Activated T-cell treated with anti-CD3 and anti-CD28 coated beads, Interleukin-2, amount 50 U/mL, for 48 hours (primary cell): Measurements from ENCODE around the gene TERT.
A peak's percentile ranks its signal among the peaks of the same experiment; 100 is the strongest.

Source experiments
- DNase-seq, 2 experiments: peaks; one replicate each; pipeline ENCODE4 v3.0.0-alpha.2; 2020

Gene TERT

GRCh38 chr5:1317921-1318565, 23.2 kb upstream of the TERT start:
- DNase-seq = no peak

- no peak for DNase-seq
Measured at GRCh38 chr5:1316588-1317340, 21.9 kb upstream of the TERT start.

GRCh38 chr5:1315709-1316587, 21.1 kb upstream of the TERT start:
- peak; percentile 68 to 70 for DNase-seq

GRCh38 chr5:1315018-1315708, 20.3 kb upstream of the TERT start:
- no peak for DNase-seq

GRCh38 chr5:1314564-1314982, 19.7 kb upstream of the TERT start:
- DNase-seq = peak in 1 of 2 experiments; percentile 17

- peak in 1 of 2 experiments; percentile 44 for DNase-seq
Measured at GRCh38 chr5:1312993-1313833, 18.3 kb upstream of the TERT start.

- peak; percentile 25 to 36 for DNase-seq
Measured at GRCh38 chr5:1312206-1312605, 17.3 kb upstream of the TERT start.

GRCh38 chr5:1311439-1312055, 16.7 kb upstream of the TERT start:
- DNase-seq = peak; percentile 9 to 12

- peak in 1 of 2 experiments; percentile 11 for DNase-seq
Measured at GRCh38 chr5:1310118-1310517, 15.2 kb upstream of the TERT start.

- no peak for DNase-seq
Measured at GRCh38 chr5:1304033-1304432, 9.2 kb upstream of the TERT start.

- DNase-seq = no peak
Measured at GRCh38 chr5:1302258-1302657, 7.4 kb upstream of the TERT start.

- peak in 1 of 2 experiments; percentile 8 for DNase-seq
Measured at GRCh38 chr5:1300581-1301083, 5.8 kb upstream of the TERT start.

GRCh38 chr5:1299961-1300360, 5.1 kb upstream of the TERT start:
- DNase-seq = peak in 1 of 2 experiments; percentile 9

GRCh38 chr5:1299511-1299850, 4.6 kb upstream of the TERT start:
- peak in 1 of 2 experiments; percentile 13 for DNase-seq

- peak in 1 of 2 experiments; percentile 9 for DNase-seq
Measured at GRCh38 chr5:1298723-1299510, 4.0 kb upstream of the TERT start.

GRCh38 chr5:1298067-1298551, 3.2 kb upstream of the TERT start:
- DNase-seq = peak; percentile 6 to 10

GRCh38 chr5:1297243-1297642, 2.4 kb upstream of the TERT start:
- peak; percentile 7 to 10 for DNase-seq

GRCh38 chr5:1295650-1296037, 776 bp upstream of the TERT start:
- DNase-seq = no peak

GRCh38 chr5:1294206-1294834, 548 bp downstream of the TERT start:
- DNase-seq = no peak
